ENCODE results near the gene IKBKG.
"Not testable (repeated sequence)": the region's sequence is repeated elsewhere in the genome, so short reads cannot be mapped to it uniquely, and the experiment has no call there.

IKBKG gene

GRCh38 chrX:154605566-154605965, 58.1 kb downstream of the IKBKG start:
- no peak for DNase-seq (ENCODE audit: low spot score)

GRCh38 chrX:154607370-154607769, 60.0 kb downstream of the IKBKG start:
- no peak for DNase-seq (ENCODE audit: low spot score)

GRCh38 chrX:154607976-154608375, 60.6 kb downstream of the IKBKG start:
- not testable (repeated sequence) for DNase-seq (ENCODE audit: low spot score)

GRCh38 chrX:154608823-154609222, 61.4 kb downstream of the IKBKG start:
- DNase-seq (ENCODE audit: low spot score) = not testable (repeated sequence)

- DNase-seq (ENCODE audit: low spot score) = not testable (repeated sequence)
Measured at GRCh38 chrX:154611146-154611545, 63.7 kb downstream of the IKBKG start.

GRCh38 chrX:154613586-154613985, 66.2 kb downstream of the IKBKG start:
- DNase-seq (ENCODE audit: low spot score) = not testable (repeated sequence)
